Measurements from ENCODE around the gene GPRIN1. TPM values are rescaled to one million over a fixed set of nuclear protein-coding genes. Genes with fewer than 3 reads are reported as not detected.

Gene GPRIN1
- polyA plus RNA-seq, 3 donors: 0.34 to 0.59 (median 0.36) TPM

DNA sequence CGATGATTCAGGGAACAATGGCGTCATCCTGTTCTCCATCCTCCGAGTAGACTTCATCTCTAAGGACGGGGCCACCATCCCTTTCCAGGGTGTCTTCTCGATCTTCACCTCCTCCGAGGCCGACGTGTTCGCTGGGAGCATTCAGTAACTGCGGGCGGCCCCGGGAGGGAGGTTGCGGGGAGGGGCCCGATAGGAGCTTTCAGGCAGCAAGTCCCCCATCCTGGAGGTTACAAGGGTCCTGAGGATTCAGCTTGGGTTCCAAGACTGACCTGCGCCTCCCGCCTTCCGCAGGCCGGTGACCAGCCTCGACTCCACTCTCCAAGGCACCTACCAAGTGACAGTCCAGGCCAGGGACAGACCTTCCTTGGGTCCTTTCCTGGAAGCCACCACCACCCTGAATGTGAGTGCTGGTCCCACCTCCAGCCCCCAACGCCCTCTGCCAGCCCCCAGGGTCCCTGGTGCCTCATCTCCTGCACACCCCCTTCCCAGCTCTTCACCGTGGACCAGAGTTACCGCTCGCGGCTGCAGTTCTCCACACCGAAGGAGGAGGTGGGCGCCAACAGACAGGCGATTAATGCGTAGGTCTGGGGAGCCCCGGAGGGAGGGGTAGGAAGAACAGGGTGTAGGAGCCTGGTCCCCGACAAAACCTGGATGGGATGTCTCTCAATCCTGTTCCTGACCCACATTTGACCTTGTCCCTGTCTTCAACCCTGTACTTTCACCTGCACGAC, 20.8 kb downstream of the GPRIN1 start:
- WGBS, 3 donors: 81 to 89% (median 87%) methylated on average over 31 of the region's 31 CpGs
- no peak overlapping the region for H3K27ac ChIP-seq (ENCODE audit: low read depth, low read length)

DNA sequence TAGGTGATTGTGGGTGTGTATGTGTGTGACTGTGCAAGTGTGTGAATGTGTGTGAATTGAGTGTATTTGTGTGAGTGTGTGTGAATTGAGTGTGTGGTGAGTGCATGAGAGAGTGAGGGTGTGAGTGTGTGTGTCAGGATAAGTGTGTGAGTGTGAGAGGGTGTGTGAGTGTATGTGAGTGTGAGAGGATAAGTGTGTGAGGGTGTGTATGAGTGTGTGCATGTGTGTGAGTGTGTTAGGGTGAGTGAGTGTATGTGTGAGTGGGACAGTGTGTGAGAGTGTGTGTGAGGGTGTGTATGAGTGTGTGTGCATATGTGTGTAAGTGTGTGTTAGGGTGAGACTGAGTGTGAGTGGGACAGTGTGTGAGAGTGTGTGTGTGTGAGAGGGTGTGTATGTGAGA, 21.7 kb downstream of the GPRIN1 start:
- no peak overlapping the region for H3K27ac ChIP-seq (ENCODE audit: low read depth, low read length)

DNA sequence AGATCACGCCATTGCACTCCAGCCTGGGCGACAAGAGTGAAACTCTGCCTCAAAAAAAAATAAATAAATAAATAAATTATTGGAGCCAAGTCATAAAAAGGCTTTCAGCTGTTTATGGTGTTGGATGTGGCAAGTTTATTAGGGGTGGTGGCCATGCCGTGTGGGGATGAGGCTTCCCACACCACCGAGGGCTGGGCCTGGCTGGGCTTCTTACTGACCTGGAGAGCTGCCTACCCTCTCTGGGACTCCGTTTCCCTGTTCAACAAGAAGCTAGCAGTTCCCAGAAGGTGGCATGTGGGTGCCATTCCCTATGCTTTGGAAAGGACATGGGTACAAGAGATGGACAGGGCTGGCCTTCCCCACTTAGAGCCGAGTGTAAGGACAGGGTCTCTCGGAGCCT, 22.6 kb downstream of the GPRIN1 start:
- WGBS, 3 donors: 87 to 90% (median 89%) methylated on average over 7 of the region's 7 CpGs
- no peak overlapping the region for H3K27ac ChIP-seq (ENCODE audit: low read depth, low read length)

DNA sequence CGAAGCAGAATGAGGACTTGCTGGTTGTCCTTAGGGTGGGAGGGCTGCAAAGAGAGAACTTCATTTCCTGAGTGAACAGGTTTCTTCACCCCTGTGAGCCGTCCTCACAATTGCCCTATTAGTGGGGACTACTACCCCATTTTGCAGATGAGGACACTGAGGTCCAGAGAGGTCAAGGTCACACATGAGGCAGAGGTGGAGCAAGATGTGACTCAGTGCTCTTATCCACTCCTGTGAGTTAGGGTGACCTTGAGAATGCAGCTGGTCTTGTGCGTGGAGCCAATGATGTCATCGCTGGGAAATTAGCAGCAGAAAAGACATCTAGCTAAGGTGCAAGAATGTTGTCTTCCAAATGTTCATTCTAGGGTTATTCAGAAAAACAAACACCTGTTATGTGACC, 26.9 kb downstream of the GPRIN1 start:
- H3K27ac ChIP-seq (ENCODE audit: low read depth, low read length): no peak overlapping the region
- 66 to 85% (median 81%) methylated on average over 4 of the region's 4 CpGs for WGBS, 3 donors

DNA sequence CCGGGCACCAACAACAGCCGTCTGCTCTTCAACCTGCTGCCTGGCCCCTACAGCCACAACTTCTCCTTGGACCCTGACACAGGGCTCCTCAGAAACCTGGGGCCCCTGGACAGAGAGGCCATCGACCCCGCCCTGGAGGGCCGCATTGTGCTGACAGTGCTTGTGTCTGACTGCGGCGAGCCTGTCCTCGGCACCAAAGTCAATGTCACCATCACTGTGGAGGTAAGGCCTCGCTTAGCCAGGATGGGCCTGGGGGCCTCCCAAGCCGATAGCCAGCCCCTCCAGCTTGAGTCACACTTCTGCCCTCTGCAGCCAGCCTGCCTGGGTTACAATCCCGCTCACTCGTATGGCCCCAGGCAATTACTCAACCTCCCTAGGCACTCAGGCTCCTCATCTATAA, 28.6 kb downstream of the GPRIN1 start:
- 87 to 90% (median 88%) methylated on average over 11 to 12 of the region's 12 CpGs for WGBS, 3 donors
- H3K27ac ChIP-seq (ENCODE audit: low read depth, low read length): no peak overlapping the region

DNA sequence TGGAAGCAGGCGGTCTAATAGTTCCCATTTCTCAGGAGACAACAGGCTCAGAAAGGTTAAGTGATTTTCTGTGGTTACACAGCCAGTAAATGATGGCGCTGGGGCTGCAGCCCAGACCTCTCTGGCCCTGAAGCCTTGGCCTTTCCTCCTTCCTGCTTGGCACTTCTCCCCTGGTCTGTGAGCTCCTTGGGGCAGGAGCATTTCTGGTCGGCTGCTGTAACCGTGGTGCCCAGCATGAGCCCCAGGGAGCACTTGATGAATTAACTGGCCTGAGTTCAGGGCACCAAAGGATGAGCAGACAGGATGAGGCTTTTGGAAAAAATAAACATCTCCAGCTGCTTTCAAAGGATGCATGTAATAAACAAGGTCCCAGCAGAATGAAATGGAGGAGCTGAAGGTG, 30.6 kb downstream of the GPRIN1 start:
- 55 to 71% (median 63%) methylated on average over 4 of the region's 4 CpGs for WGBS, 3 donors
- H3K27ac ChIP-seq (ENCODE audit: low read depth, low read length): no peak overlapping the region

DNA sequence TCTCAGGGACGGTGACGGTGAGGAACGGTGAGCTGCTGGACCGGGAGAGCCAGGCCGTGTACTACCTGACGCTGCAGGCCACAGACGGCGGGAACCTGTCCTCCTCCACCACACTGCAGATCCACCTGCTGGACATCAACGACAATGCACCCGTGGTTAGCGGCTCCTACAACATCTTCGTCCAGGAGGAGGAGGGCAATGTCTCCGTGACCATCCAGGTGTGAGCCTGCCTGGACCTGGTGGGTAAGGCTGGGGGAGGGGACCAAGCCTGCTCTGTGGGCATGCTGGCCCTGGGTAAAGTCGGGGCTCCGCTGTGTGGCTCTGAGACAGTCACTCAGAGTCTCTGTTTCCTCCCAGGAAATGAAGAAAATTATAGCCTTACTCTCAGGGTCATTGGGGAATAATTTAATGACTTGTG, 31.6 kb downstream of the GPRIN1 start:
- WGBS, 3 donors: 10 to 32% (median 30%) methylated on average over 15 of the region's 15 CpGs

DNA sequence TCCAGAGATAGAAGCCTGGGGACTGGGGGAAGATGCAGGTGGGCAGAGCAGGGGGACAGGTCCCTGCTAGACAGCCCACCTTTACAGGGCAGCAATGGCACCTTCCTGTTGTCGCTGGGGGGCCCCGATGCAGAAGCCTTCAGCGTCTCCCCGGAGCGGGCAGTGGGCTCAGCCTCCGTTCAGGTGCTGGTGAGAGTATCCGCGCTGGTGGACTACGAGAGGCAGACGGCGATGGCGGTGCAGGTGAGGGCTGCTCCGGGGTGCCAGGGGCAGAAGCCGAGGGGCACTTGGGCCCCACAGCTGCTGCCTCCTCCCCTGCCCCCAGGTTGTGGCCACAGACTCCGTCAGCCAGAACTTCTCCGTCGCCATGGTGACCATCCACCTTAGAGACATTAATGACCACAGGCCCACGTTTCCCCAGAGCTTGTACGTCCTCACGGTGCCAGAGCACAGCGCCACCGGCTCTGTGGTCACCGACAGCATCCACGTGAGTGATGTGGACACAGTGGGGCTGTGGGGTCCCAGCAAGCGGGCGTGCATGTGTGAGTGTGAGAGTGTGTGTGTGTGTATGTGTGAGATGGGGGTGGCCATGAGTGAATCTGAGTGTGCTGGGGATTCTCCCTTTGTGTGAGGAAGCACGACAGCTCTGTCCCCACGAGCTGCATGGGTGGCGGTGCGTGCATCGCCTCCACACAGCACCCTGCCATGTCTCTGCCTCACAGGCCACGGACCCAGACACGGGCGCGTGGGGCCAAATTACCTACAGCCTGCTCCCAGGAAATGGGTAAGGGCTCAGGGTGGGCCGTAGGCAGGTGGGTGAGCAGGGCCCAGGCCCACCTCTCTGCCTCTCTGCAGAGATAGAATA, 32.4 kb downstream of the GPRIN1 start:
- 83 to 87% (median 83%) methylated on average over 32 to 36 of the region's 36 CpGs for whole genome bisulfite sequencing, 3 donors
- H3K27ac ChIP-seq (ENCODE audit: low read depth, low read length): no peak overlapping the region

More for the DNA sequence above, 31.6 kb downstream of the GPRIN1 start:
- H3K27ac ChIP-seq (ENCODE audit: low read depth, low read length): no peak overlapping the region

DNA sequence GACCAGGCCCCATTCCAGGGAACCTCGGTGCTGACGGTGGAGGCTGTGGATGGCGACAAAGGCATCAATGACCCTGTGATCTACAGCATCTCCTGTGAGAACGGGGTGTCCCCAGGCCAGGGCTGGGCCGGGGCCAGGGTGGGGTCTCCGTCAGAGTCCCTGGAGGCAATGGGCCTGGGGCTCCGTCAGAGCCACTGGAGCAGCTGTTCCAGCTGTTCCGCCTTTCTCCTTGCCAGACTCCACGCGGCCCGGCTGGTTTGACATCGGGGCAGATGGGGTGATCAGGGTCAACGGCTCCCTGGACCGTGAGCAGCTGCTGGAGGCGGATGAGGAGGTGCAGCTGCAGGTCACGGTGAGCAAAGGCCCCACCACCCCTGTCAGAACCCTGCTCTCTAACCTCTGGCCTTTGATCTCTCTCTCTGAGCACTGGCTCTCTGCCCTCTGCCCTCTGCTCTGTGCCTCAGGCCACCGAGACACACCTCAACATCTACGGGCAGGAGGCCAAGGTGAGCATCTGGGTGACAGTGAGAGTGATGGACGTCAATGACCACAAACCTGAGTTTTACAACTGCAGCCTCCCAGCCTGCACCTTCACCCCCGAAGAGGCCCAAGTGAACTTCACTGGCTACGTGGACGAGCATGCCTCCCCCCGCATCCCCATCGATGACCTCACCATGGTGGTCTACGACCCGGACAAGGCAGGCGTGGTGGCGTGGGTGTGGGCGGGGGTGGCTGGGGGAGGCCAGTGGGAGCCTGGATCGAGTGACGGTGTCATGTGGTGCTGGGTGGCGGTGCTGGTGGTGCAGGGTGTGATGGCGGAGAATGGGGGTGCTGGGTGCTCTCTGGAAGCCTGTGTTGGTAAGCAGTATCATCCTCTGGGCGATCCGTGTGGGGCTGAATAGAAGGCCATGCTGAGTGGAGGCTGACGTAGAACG, 34.2 kb downstream of the GPRIN1 start:
- 80 to 83% (median 82%) methylated on average over 37 of the region's 37 CpGs for WGBS, 3 donors
- H3K27ac ChIP-seq (ENCODE audit: low read depth, low read length): no peak overlapping the region

DNA sequence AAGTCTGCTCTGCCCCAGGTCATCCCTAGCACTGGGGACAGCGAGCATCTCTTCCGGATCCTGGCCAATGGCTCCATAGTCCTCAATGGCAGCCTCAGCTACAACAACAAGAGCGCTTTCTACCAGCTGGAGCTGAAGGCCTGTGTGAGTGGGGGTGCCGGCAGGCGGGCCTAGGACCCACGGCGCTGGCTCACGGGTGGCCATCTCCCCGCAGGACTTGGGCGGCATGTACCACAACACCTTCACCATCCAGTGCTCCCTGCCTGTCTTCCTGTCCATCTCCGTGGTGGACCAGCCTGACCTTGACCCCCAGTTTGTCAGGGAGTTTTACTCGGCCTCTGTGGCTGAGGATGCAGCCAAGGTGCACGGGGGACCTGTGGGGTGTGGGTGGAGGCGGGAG, 34.9 kb downstream of the GPRIN1 start:
- 82 to 85% (median 85%) methylated on average over 14 of the region's 14 CpGs for WGBS, 3 donors
- no peak overlapping the region for H3K27ac ChIP-seq (ENCODE audit: low read depth, low read length)

DNA sequence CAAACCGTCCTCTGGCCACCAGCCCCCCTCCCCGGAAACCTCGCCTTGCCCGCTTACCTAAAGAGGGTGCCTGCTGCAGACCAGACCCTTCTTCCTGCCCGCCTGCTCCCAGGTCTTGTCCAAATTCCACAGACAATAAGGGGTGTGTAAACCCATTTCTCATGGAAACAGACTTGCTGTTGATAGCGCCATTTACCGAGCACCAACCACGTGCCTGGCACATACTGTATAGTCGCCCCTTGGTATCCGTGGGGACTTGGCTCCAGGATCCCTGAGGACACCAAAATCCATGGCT, 35.7 kb downstream of the GPRIN1 start:
- 33 to 58% (median 52%) methylated on average over 10 of the region's 10 CpGs for WGBS, 3 donors
- H3K27ac ChIP-seq (ENCODE audit: low read depth, low read length): no peak overlapping the region

DNA sequence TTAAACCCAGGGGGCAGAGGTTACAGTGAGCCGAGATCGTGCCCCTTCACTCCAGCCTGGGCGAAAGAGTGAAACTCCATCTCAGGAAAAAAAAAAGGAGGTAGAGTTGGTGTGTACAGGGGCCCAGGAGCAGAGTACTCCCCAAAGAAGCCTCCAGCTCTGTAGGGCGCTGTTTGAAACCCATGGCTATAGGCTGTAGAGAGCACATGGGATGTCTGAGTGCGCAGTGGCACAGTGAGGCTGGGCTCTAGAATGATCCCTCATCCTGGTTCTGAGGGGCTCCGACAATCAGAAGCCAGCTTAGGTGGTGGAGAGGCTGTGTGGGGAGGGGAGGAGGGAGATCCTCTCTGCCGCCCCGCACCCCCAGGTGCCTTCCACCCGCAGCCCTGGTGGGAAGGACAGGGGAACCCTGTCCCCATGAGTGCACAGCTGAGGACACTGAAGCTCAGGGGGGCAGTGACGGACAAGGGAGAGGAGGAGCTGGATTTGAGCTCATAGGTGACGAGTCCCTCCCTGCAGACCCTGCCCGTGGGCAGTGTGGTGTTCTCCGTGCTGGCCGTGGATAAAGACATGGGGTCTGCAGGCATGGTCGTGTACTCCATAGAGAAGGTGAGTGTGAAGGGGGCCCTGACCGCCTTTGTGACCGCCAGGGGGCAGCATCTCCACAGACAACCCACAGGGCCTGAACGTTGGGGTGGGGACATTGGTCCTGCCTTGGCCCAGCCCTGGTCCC, 36.2 kb downstream of the GPRIN1 start:
- no peak overlapping the region for H3K27ac ChIP-seq (ENCODE audit: low read depth, low read length)
- 36 to 44% (median 37%) methylated on average over 18 of the region's 18 CpGs for WGBS, 3 donors

DNA sequence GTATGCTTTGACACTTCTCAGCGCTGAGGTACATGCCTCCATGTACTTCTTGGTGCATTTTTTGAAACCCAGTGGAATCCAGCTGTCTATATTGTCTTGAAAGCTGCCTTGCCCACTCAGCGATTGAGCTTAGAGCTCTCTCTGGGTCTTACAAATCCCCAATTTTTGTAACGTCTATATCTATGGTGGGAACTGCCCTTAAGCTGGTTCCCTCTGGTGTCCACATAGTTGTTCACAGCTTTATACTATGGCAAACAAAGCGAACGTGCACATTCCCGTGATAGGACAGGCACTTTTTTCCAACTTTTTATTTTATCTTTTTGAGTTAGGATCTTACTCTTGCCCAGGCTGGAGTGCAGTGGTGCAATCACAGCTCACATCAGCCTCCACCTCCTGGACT, 39.9 kb downstream of the GPRIN1 start:
- H3K27ac ChIP-seq (ENCODE audit: low read depth, low read length): no peak overlapping the region
- 47 to 52% (median 48%) methylated on average over 6 of the region's 6 CpGs for WGBS, 3 donors

DNA sequence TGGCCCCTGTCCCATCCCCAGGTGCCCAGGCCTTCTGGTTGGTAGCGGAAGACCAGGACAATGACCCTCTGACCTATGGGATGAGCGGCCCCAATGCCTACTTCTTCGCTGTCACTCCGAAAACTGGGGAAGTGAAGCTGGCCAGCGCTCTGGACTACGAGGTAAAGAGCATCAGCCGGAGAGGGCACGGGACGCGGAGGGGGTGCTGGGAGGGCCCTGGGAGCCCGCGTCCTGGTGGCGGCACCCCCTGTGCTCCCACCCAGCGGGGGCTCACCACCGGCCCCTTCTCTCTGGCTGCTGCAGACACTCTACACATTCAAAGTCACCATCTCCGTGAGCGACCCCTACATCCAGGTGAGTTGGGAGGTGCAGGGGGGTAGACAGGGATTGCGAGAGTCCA, 41.3 kb downstream of the GPRIN1 start:
- H3K27ac ChIP-seq (ENCODE audit: low read depth, low read length): no peak overlapping the region
- WGBS, 3 donors: 80 to 85% (median 80%) methylated on average over 18 of the region's 18 CpGs

DNA sequence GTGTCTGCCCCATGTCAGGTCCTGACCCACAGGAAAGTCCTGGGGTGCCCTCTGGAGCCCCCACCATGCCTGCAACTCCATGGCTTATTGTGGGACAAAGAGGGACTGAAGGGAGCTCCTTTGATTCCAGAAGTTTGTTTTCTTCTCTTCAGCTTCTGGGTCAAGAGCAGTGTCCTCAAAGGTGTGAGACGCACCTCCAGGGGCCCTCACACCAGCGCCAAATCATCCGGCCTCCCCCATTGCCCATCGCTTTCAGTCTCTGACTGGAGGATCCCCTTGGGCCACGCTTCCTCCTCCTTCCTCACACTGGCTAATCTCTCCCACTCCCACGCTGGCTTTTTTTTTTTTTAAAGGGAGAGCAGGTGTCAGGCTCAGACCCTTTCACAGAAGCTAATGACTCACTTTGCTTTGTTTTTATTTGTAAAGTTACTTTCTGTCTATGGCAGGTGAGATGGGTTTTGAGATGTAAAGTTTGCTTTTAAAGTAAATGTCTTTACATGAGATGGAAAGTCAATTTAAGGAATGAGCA, 44.1 kb downstream of the GPRIN1 start:
- 59 to 64% (median 59%) methylated on average over 6 of the region's 6 CpGs for WGBS, 3 donors
- no peak overlapping the region for H3K27ac ChIP-seq (ENCODE audit: low read depth, low read length)

DNA sequence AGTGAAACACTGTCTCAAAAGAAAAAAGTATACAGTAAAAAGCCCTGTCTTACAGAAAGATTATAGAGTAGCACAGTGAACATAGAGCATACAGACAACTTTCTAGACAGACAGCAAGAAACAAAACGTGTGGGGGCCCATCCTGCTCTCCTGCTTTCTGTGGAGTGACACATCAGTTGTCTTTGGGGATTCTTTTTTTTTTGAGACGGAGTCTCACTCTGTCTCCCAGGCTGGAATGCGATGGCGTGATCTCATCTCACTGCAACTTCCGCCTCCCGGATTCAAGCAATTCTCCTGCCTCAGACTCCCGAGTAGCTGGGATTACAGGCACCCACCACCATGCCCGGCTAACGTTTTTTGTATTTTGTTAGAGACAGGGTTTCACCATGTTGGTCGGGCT, 46.0 kb downstream of the GPRIN1 start:
- H3K27ac ChIP-seq (ENCODE audit: low read depth, low read length): no peak overlapping the region
- WGBS, 3 donors: 76 to 89% (median 82%) methylated on average over 10 of the region's 10 CpGs

DNA sequence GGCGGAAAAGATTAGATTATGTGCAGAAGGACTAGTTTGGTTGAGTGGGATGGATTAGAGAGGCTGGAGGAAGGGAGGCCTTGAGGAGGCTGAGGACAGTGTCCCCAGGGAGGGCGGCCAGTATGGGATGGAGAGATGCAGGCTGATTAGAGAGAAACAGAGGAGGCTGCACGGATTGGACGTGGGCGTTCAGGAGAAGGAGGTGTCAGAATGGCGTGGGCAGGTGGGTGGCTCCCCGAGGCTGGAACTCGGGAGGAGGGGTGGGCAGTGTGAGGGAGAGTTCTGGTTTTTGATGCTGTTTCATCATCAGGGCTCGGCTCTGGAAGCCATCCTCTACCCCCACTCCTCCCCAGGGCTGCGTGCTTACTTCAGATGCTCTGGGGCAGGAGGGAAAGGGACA, 47.8 kb downstream of the GPRIN1 start:
- WGBS, 3 donors: 51 to 62% (median 53%) methylated on average over 8 to 10 of the region's 10 CpGs
- H3K27ac ChIP-seq (ENCODE audit: low read depth, low read length): no peak overlapping the region

DNA sequence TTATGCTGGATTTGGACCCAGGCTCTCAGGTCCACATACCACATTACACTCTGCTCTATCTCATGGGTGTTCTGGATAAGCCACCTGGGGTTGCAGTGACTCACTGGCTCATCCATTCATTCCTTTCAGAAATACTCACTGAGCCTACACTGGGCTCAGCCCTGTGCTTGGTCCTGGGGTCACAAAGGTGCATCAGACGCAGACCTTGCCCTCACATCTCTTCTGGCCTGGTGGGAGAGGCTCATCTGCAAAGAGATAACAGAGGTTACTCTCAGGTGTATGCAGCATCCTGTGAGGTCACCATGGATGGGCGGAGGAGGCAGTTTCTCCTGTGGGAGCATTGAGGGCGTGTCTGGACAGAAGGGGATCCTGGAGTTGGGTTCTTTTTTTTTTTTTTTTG, 48.7 kb downstream of the GPRIN1 start:
- WGBS, 3 donors: 74 to 87% (median 85%) methylated on average over 3 of the region's 3 CpGs
- no peak overlapping the region for H3K27ac ChIP-seq (ENCODE audit: low read depth, low read length)

Measured in adipose tissue (tissue), 3 donors.